IMR-90 (cell line): ENCODE results near the gene IGSF9B. TPM values are rescaled to one million over a fixed set of nuclear protein-coding genes. Genes with fewer than 3 reads are reported as not detected.

ENCODE experiments used
- ATAC-seq: fragments of 200-7000 bp; cut with Tn5 transposase; 2 replicates; pipeline ENCODE4 v1.9.1; 2020; ENCODE audit warnings: low read depth, mild to moderate bottlenecking, moderate library complexity
- BruUV-seq: library from RNA; stranded (reverse); fragments of 400-500 nt; replicated peaks from 2 replicates; lab custom pipeline; 2021; lab: Mats Ljungman, UMichigan
- CTCF ChIA-PET: fragments of 300-600 bp; formaldehyde crosslinking; extraction: SDS; loops from one replicate; lab custom pipeline; 2021; ENCODE audit warnings: antibody characterized with exemption; lab: Yijun Ruan, JAX
- POLR2A ChIA-PET: fragments of 300-600 bp; sonication (Branson Sonifier 250); formaldehyde crosslinking; loops from one replicate; lab custom pipeline; 2022; ENCODE audit warnings: antibody characterized with exemption; ENCODE audit not compliant: unreplicated experiment; lab: Charles Lee
- DNase-seq: peaks from one replicate; pipeline ENCODE4 v3.0.0; 2013
- H2AFZ ChIP-seq: replicated peaks from 2 replicates; pipeline ENCODE3; 2013; ENCODE audit warnings: low read length, mild to moderate bottlenecking; ENCODE audit not compliant: poor library complexity
- H2AK5ac ChIP-seq: 2 replicates; pipeline ENCODE4 v1.6.1; 2013; ENCODE audit warnings: low read depth, low read length, inconsistent platforms
- H2AK9ac ChIP-seq: replicated peaks from 2 replicates; pipeline ENCODE3; 2013; ENCODE audit warnings: mild to moderate bottlenecking, low read depth, low read length, moderate library complexity; ENCODE audit not compliant: poor library complexity
- H2BK120ac ChIP-seq: 2 replicates; pipeline ENCODE4 v1.6.1; 2013; ENCODE audit warnings: low read depth, low read length, inconsistent platforms
- H2BK15ac ChIP-seq: 3 replicates; pipeline ENCODE4 v1.6.1; 2013; ENCODE audit warnings: low read depth, low read length, inconsistent platforms
- H2BK20ac ChIP-seq: 2 replicates; pipeline ENCODE4 v1.6.1; 2013; ENCODE audit warnings: low read depth, mild to moderate bottlenecking, inconsistent platforms, low read length, moderate library complexity
- H2BK5ac ChIP-seq: 2 replicates; pipeline ENCODE4 v1.6.1; 2013; ENCODE audit warnings: mild to moderate bottlenecking, low read depth, low read length, inconsistent platforms; ENCODE audit not compliant: poor library complexity, severe bottlenecking
- H3K14ac ChIP-seq: replicated peaks from 2 replicates; pipeline ENCODE4 v1.6.1; 2013; ENCODE audit warnings: low read depth, low read length, inconsistent platforms
- H3K18ac ChIP-seq: 2 replicates; pipeline ENCODE4 v1.6.1; 2013; ENCODE audit warnings: low read depth, low read length, control low read depth
- H3K23ac ChIP-seq: 2 replicates; pipeline ENCODE4 v1.6.1; 2013; ENCODE audit warnings: low read depth, low read length, inconsistent platforms
- H3K27ac ChIP-seq: 2 replicates; pipeline ENCODE4 v1.5.1; 2013; ENCODE audit warnings: mild to moderate bottlenecking, control low read depth, low read length; ENCODE audit not compliant: insufficient read depth
- H3K27me3 ChIP-seq: 2 replicates; pipeline ENCODE4 v1.6.1; 2013; ENCODE audit warnings: low read length; ENCODE audit not compliant: control insufficient read depth, insufficient read depth
- H3K36me3 ChIP-seq: 2 replicates; pipeline ENCODE4 v1.6.1; 2013; ENCODE audit warnings: low read length, mixed read lengths; ENCODE audit not compliant: control insufficient read depth, insufficient read depth
- H3K4ac ChIP-seq: 2 replicates; pipeline ENCODE4 v1.6.1; 2013; ENCODE audit warnings: low read depth, low read length, inconsistent platforms
- H3K4me1 ChIP-seq: 2 replicates; pipeline ENCODE4 v1.6.1; 2013; ENCODE audit warnings: low read length, mixed read lengths; ENCODE audit not compliant: control insufficient read depth, insufficient read depth
- H3K4me2 ChIP-seq: 2 replicates; pipeline ENCODE4 v1.6.1; 2013; ENCODE audit warnings: low read depth, mild to moderate bottlenecking, control low read depth, low read length, moderate library complexity
- H3K4me3 ChIP-seq: 2 replicates; pipeline ENCODE4 v1.5.1; 2013; ENCODE audit warnings: low read depth, mild to moderate bottlenecking, control low read depth, low read length, moderate library complexity; ENCODE audit not compliant: insufficient read depth
- H3K56ac ChIP-seq: 2 replicates; pipeline ENCODE4 v1.6.1; 2013; ENCODE audit warnings: low read length, inconsistent platforms; ENCODE audit not compliant: insufficient read depth; ENCODE audit errors: extremely low read depth
- H3K79me1 ChIP-seq, 2 experiments: 2 replicates each; pipeline ENCODE4 v1.6.1; 2013; ENCODE audit warnings: low read length in 2 of 2, inconsistent platforms in 1 of 2, low read depth in 1 of 2
- H3K9ac ChIP-seq: 2 replicates; pipeline ENCODE4 v1.6.1; 2013; ENCODE audit warnings: low read depth, low read length, control low read depth
- H3K9me1 ChIP-seq: 2 replicates; pipeline ENCODE4 v1.6.1; 2013; ENCODE audit warnings: low read length, inconsistent platforms; ENCODE audit not compliant: insufficient read depth
- H3K9me3 ChIP-seq: 2 replicates; pipeline ENCODE4 v1.6.1; 2013; ENCODE audit warnings: low read length; ENCODE audit not compliant: control insufficient read depth, insufficient read depth
- H4K20me1 ChIP-seq: 2 replicates; pipeline ENCODE4 v1.6.1; 2013; ENCODE audit warnings: low read length, inconsistent platforms; ENCODE audit not compliant: insufficient read depth
- H4K5ac ChIP-seq: 2 replicates; pipeline ENCODE4 v1.6.1; 2013; ENCODE audit warnings: mild to moderate bottlenecking, low read depth, low read length, control low read depth
- H4K8ac ChIP-seq, 2 experiments: 2 replicates each; pipeline ENCODE4 v1.6.1; 2013; ENCODE audit warnings: low read depth in 2 of 2, low read length in 2 of 2, control low read depth in 1 of 2, inconsistent platforms in 1 of 2
- H4K91ac ChIP-seq: 2 replicates; pipeline ENCODE4 v1.6.1; 2013; ENCODE audit warnings: low read depth, low read length, inconsistent platforms; ENCODE audit not compliant: insufficient read depth
- BHLHE40 ChIP-seq: fragments of 150-350 bp; IDR thresholded peaks from 2 replicates; pipeline ENCODE4 v1.6.1; 2016; ENCODE audit warnings: mild to moderate bottlenecking, low read depth, low read length
- CEBPB ChIP-seq: IDR thresholded peaks from 2 replicates; pipeline ENCODE4 v1.6.1; 2012; ENCODE audit warnings: low read depth, low read length, improper control_type of control experiment
- CHD1 ChIP-seq: IDR thresholded peaks from 2 replicates; pipeline ENCODE4 v1.6.1; 2012; ENCODE audit warnings: low read depth, low read length, improper control_type of control experiment
- FOS ChIP-seq: fragments of 150-350 bp; IDR thresholded peaks from 2 replicates; pipeline ENCODE4 v1.6.1; 2016; ENCODE audit warnings: low read depth, low read length
- MAFK ChIP-seq: IDR thresholded peaks from 2 replicates; pipeline ENCODE4 v1.6.1; 2012; ENCODE audit warnings: low read depth, low read length, improper control_type of control experiment
- MAZ ChIP-seq: IDR thresholded peaks from 2 replicates; pipeline ENCODE4 v1.6.1; 2012; ENCODE audit warnings: low read depth, mild to moderate bottlenecking, low read length, improper control_type of control experiment, moderate library complexity, borderline replicate concordance
- MXI1 ChIP-seq: IDR thresholded peaks from 2 replicates; pipeline ENCODE4 v1.6.1; 2012; ENCODE audit warnings: low read depth, mild to moderate bottlenecking, low read length, moderate library complexity, borderline replicate concordance
- NFE2L2 ChIP-seq: fragments of 150-350 bp; IDR thresholded peaks from 2 replicates; pipeline ENCODE4 v1.6.1; 2016; ENCODE audit warnings: low read depth, mild to moderate bottlenecking, low read length
- POLR2A ChIP-seq: IDR thresholded peaks from 2 replicates; pipeline ENCODE4 v1.6.1; 2012; ENCODE audit warnings: mild to moderate bottlenecking, low read depth, low read length
- RAD21 ChIP-seq: IDR thresholded peaks from 2 replicates; pipeline ENCODE4 v1.6.1; 2012; ENCODE audit warnings: low read length, improper control_type of control experiment
- RCOR1 ChIP-seq: IDR thresholded peaks from 2 replicates; pipeline ENCODE4 v1.6.1; 2012; ENCODE audit warnings: mild to moderate bottlenecking, low read length, improper control_type of control experiment; ENCODE audit not compliant: insufficient replicate concordance
- RFX5 ChIP-seq: IDR thresholded peaks from 2 replicates; pipeline ENCODE4 v1.8.0; 2012; ENCODE audit warnings: low read depth, mild to moderate bottlenecking, low read length, moderate library complexity
- SMC3 ChIP-seq: fragments of 150-350 bp; IDR thresholded peaks from 2 replicates; pipeline ENCODE4 v1.6.1; 2016; ENCODE audit warnings: low read depth, mild to moderate bottlenecking, antibody characterized with exemption, low read length, moderate library complexity
- WGBS, 2 experiments: methylation state at CpG; one replicate each; pipeline versions ENCODE4 v1.1.5 to v1.1.7; 2013; ENCODE audit warnings: missing lambda C conversion rate in 2 of 2; ENCODE audit not compliant: insufficient read length in 1 of 2; ENCODE audit errors: extremely low coverage in 2 of 2; 5-methylcytosine and 5-hydroxymethylcytosine counted together
- dilution Hi-C: fragments of 300-500 bp; cut with HindIII; formaldehyde crosslinking; loops from one replicate; pipeline ENCODE4 v1.14.3; 2018; ENCODE audit warnings: low sequenced_read_pairs; ENCODE audit not compliant: unreplicated experiment
- in situ Hi-C: fragments of 300-500 bp; cut with MboI; formaldehyde crosslinking; loops from 3 replicates; pipeline ENCODE4 v1.14.3; 2019; ENCODE audit warnings: low sequenced_read_pairs, inconsistent platforms, mixed read lengths
- intact Hi-C: fragments of 100-400 bp; cut with micrococcal nuclease; formaldehyde crosslinking; loops from 2 replicates; pipeline ENCODE4 v1.10.0; 2022
- polyA plus RNA-seq, 3 experiments: library from polyadenylated mRNA; depleted of rRNA; stranded (reverse); fragments of >200 nt; gene quantifications; 2 replicates each; pipeline ENCODE4 v1.2.3, GENCODE V29; 2012; ENCODE audit warnings: low replicate concordance in 1 of 3
- total RNA-seq: library from RNA; depleted of rRNA; stranded (reverse); fragments of >200 nt; gene quantifications from 2 replicates; pipeline ENCODE4 v1.2.3, GENCODE V29; 2012
- TF ChIP-seq, protein P1 (sequence below): fragments of 150-350 bp; IDR thresholded peaks from 2 replicates; pipeline ENCODE4 v1.6.1; 2016; ENCODE audit warnings: low read depth, mild to moderate bottlenecking, low read length, moderate library complexity, borderline replicate concordance
- TF ChIP-seq, protein P2 (sequence below): fragments of 150-350 bp; IDR thresholded peaks from 2 replicates; pipeline ENCODE4 v1.6.1; 2017; ENCODE audit warnings: mild to moderate bottlenecking, antibody characterized with exemption, low read length, low read depth
- TF ChIP-seq, protein P3 (sequence below): conservative IDR thresholded peaks from 2 replicates; pipeline ENCODE4 v1.5.1; 2012; ENCODE audit warnings: mild to moderate bottlenecking, low read depth, low read length, improper control_type of control experiment

IGSF9B gene
- total and polyA plus RNA-seq, 2 of the 4 experiments (the other 2 are of a cell fraction): under 0.01 to 0.10 TPM

DNA sequence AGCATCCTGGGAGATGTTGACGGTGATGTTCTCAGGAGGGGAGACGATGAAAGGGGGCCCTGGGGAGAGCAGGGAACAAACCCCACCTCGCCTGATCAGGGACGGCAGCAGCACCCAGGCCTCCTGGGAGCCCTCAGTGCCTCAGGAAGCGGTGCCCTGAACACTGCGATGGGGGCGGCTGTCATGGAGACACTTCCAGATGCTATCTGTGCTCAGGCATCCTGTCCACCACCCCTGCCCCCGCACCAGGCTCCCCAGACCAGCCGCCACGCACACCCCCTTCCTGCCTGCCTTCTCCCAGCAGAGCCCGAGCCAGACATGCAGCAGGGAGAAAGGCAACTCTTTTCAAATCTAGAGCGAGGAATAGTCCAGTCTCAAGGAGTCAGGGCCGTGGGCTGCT is 20.6 kb downstream of the IGSF9B start:
- TF ChIP-seq NFE2L2 (no peak), CHD1 (no peak), SMC3 (no peak), FOS (no peak), RFX5 (no peak), RCOR1 (no peak), MAZ (no peak), RAD21 (no peak), BHLHE40 (no peak), MAFK (no peak), MXI1 (no peak), CEBPB (no peak), POLR2A (no peak)
- TF ChIP-seq, protein P1, sequence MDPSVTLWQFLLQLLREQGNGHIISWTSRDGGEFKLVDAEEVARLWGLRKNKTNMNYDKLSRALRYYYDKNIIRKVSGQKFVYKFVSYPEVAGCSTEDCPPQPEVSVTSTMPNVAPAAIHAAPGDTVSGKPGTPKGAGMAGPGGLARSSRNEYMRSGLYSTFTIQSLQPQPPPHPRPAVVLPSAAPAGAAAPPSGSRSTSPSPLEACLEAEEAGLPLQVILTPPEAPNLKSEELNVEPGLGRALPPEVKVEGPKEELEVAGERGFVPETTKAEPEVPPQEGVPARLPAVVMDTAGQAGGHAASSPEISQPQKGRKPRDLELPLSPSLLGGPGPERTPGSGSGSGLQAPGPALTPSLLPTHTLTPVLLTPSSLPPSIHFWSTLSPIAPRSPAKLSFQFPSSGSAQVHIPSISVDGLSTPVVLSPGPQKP: no peak
- TF ChIP-seq, protein P2, sequence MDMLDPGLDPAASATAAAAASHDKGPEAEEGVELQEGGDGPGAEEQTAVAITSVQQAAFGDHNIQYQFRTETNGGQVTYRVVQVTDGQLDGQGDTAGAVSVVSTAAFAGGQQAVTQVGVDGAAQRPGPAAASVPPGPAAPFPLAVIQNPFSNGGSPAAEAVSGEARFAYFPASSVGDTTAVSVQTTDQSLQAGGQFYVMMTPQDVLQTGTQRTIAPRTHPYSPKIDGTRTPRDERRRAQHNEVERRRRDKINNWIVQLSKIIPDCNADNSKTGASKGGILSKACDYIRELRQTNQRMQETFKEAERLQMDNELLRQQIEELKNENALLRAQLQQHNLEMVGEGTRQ: no peak
- TF ChIP-seq, protein P3, sequence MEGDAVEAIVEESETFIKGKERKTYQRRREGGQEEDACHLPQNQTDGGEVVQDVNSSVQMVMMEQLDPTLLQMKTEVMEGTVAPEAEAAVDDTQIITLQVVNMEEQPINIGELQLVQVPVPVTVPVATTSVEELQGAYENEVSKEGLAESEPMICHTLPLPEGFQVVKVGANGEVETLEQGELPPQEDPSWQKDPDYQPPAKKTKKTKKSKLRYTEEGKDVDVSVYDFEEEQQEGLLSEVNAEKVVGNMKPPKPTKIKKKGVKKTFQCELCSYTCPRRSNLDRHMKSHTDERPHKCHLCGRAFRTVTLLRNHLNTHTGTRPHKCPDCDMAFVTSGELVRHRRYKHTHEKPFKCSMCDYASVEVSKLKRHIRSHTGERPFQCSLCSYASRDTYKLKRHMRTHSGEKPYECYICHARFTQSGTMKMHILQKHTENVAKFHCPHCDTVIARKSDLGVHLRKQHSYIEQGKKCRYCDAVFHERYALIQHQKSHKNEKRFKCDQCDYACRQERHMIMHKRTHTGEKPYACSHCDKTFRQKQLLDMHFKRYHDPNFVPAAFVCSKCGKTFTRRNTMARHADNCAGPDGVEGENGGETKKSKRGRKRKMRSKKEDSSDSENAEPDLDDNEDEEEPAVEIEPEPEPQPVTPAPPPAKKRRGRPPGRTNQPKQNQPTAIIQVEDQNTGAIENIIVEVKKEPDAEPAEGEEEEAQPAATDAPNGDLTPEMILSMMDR: no peak
- no peaks in the 10 kb centered on the region for H3K79me1 ChIP-seq
- H3K9me3 ChIP-seq: no peaks in the 10 kb centered on the region; the same call in 1 of the 2 replicates
- no TSS peak for BruUV-seq
- H3K4me1 ChIP-seq: no peaks in the 10 kb centered on the region
- no peak overlapping the region for H2AK5ac ChIP-seq
- no peak overlapping the region for H2BK20ac ChIP-seq
- no peaks in the 10 kb centered on the region for H3K36me3 ChIP-seq
- H3K18ac ChIP-seq: no peak overlapping the region
- H3K56ac ChIP-seq: no peak overlapping the region
- no peak overlapping the region for H4K5ac ChIP-seq
- no peak overlapping the region for H4K8ac ChIP-seq
- DNase-seq: no peak
- in situ Hi-C loops (no loop called here), intact Hi-C loops (no loop called here), dilution Hi-C loops (no loop called here)
- H3K4me3 ChIP-seq: no peak overlapping the region
- no peak overlapping the region for H3K14ac ChIP-seq
- H2AFZ ChIP-seq: no peak overlapping the region
- no peak overlapping the region for H3K9ac ChIP-seq
- no peak overlapping the region for H2AK9ac ChIP-seq
- no peak overlapping the region for H3K27ac ChIP-seq
- no peak overlapping the region for H2BK120ac ChIP-seq
- H2BK15ac ChIP-seq: no peak overlapping the region
- ChIA-PET POLR2A (no interaction called here), CTCF (no interaction called here)
- H2BK5ac ChIP-seq: no peak overlapping the region
- no peaks in the 10 kb centered on the region for H4K20me1 ChIP-seq
- no peaks in the 10 kb centered on the region for H3K9me1 ChIP-seq
- H3K4ac ChIP-seq: no peak overlapping the region
- ATAC-seq: no peak
- no peak overlapping the region for H4K91ac ChIP-seq
- no peak overlapping the region for H3K4me2 ChIP-seq
- no peaks in the 10 kb centered on the region for H3K27me3 ChIP-seq
- no peak overlapping the region for H3K23ac ChIP-seq
- 29% methylated on average over 12 of the region's 13 CpGs; no CpG with 5 or more reads in 1 of the 2 experiments for WGBS, 2 experiments
